HCT116 (cell line): ENCODE data around the gene TBC1D8. TPM values are rescaled to one million over a fixed set of nuclear protein-coding genes. Genes with fewer than 3 reads are reported as not detected.

ENCODE experiments used
- ATAC-seq: fragments of 200-7000 bp; cut with Tn5 transposase; 2 replicates; pipeline ENCODE4 v1.9.1; 2020; ENCODE audit warnings: mild to moderate bottlenecking, moderate library complexity
- BruUV-seq: library from RNA; stranded (reverse); fragments of 400-500 nt; replicated peaks from 2 replicates; lab custom pipeline; 2021; lab: Mats Ljungman, UMichigan
- CTCF ChIA-PET: fragments of 300-600 bp; sonication (Branson Sonifier 250); formaldehyde crosslinking; loops from one replicate; lab custom pipeline; 2021; ENCODE audit warnings: antibody characterized with exemption; lab: Charles Lee
- POLR2A ChIA-PET: fragments of 300-600, 350-600 bp; sonication (Branson Sonifier 250); formaldehyde crosslinking; loops from one replicate; lab custom pipeline; 2021; ENCODE audit warnings: antibody characterized with exemption; lab: Charles Lee
- RAD21 ChIA-PET, 2 experiments: fragments of 300-600 bp; sonication (Branson Sonifier 250); formaldehyde crosslinking; loops; one replicate each; lab custom pipeline; 2023; ENCODE audit warnings: low total read pairs in 2 of 2; ENCODE audit not compliant: uncharacterized antibody in 2 of 2, unreplicated experiment in 2 of 2, low non-redundant PET in 1 of 2; lab: Charles Lee
- DNase-seq: peaks from one replicate; pipeline ENCODE4 v3.0.0-alpha.2; 2010; ENCODE audit warnings: low read depth, low spot score
- H2AFZ ChIP-seq: fragments of 200-600 bp; shearing (Covaris generic), sonication (generic); 2 replicates; pipeline ENCODE4 v1.6.1; 2017; ENCODE audit warnings: low read depth, mixed run types, mixed read lengths, antibody characterized with exemption, low read length; ENCODE audit not compliant: poor library complexity, severe bottlenecking
- H3K27ac ChIP-seq: 2 replicates; pipeline ENCODE4 v1.5.1; 2012; ENCODE audit warnings: low read depth, low read length
- H3K27me3 ChIP-seq: fragments of 200-600 bp; sonication (generic); 2 replicates; pipeline ENCODE4 v1.6.1; 2016; ENCODE audit warnings: mixed run types, low read length, mixed read lengths; ENCODE audit not compliant: insufficient read depth
- H3K36me3 ChIP-seq, 2 experiments: fragments of 200-500 bp in 1 of 2; fragments of 200-600 bp in 1 of 2; sonication (Bioruptor generic) in 1 of 2; sonication (generic) in 1 of 2; 2 replicates each; pipeline versions ENCODE4 v1.5.1 to v1.6.1; 2014 to 2016; ENCODE audit warnings: low read length in 2 of 2, inconsistent platforms in 1 of 2, mixed read lengths in 1 of 2, mixed run types in 1 of 2; ENCODE audit not compliant: insufficient read depth in 2 of 2, control insufficient read depth in 1 of 2
- H3K4me1 ChIP-seq, 2 experiments: fragments of 200-600 bp in 1 of 2; sonication (generic) in 1 of 2; 2 replicates each; pipeline versions ENCODE4 v1.5.1 to v1.6.1; 2012 to 2017; ENCODE audit warnings: low read length in 2 of 2, inconsistent platforms in 1 of 2, mild to moderate bottlenecking in 1 of 2, mixed read lengths in 1 of 2, mixed run types in 1 of 2, moderate library complexity in 1 of 2; ENCODE audit not compliant: insufficient read depth in 2 of 2, control insufficient read depth in 1 of 2
- H3K4me2 ChIP-seq: fragments of 200-600 bp; sonication (generic); 2 replicates; pipeline ENCODE4 v1.6.1; 2017; ENCODE audit warnings: mixed run types, low read length, mixed read lengths
- H3K4me3 ChIP-seq, 2 experiments: fragments of 200-600 bp in 1 of 2; sonication (generic) in 1 of 2; replicated peaks in 1 of 2; 2 replicates each; pipeline ENCODE4 v1.5.1; 2011 to 2016; ENCODE audit warnings: low read length in 2 of 2, control low read depth in 1 of 2, low read depth in 1 of 2, mild to moderate bottlenecking in 1 of 2, mixed read lengths in 1 of 2, mixed run types in 1 of 2
- H3K79me2 ChIP-seq: fragments of 200-600 bp; sonication (generic); 2 replicates; pipeline ENCODE4 v1.6.1; 2017; ENCODE audit warnings: mild to moderate bottlenecking, mixed run types, low read length, moderate library complexity, mixed read lengths; ENCODE audit not compliant: insufficient read depth
- H3K9ac ChIP-seq: fragments of 200-600 bp; sonication (generic); 2 replicates; pipeline ENCODE4 v1.6.1; 2016; ENCODE audit warnings: low read length, mixed read lengths
- H3K9me2 ChIP-seq: fragments of 200-600 bp; sonication (generic), shearing (Covaris generic); 2 replicates; pipeline ENCODE4 v1.6.1; 2017; ENCODE audit warnings: mixed run types, mild to moderate bottlenecking, moderate library complexity; ENCODE audit not compliant: insufficient read depth
- H3K9me3 ChIP-seq, 2 experiments: fragments of 200-500 bp in 1 of 2; fragments of 200-600 bp in 1 of 2; sonication (Bioruptor generic) in 1 of 2; sonication (generic) in 1 of 2; 2 replicates each; pipeline ENCODE4 v1.6.1; 2014 to 2017; ENCODE audit warnings: low read length in 2 of 2, mixed read lengths in 2 of 2, inconsistent platforms in 1 of 2, low read depth in 1 of 2, mild to moderate bottlenecking in 1 of 2, mixed run types in 1 of 2, moderate library complexity in 1 of 2; ENCODE audit not compliant: control insufficient read depth in 1 of 2, insufficient read depth in 1 of 2
- H4K20me1 ChIP-seq: fragments of 200-600 bp; sonication (generic), shearing (Covaris generic); 2 replicates; pipeline ENCODE4 v1.6.1; 2017; ENCODE audit warnings: mixed run types, mild to moderate bottlenecking, moderate library complexity; ENCODE audit not compliant: insufficient read depth
- CTCF ChIP-seq, 3 experiments: fragments of 200-600 bp in 1 of 3; sonication (generic) in 1 of 3; IDR thresholded peaks in 2 of 3; conservative IDR thresholded peaks in 1 of 3; 2 replicates each; pipeline ENCODE4 v1.5.1; 2012 to 2017; ENCODE audit warnings: low read depth in 2 of 3, low read length in 2 of 3, antibody characterized with exemption in 1 of 3, borderline replicate concordance in 1 of 3, control low read depth in 1 of 3, mild to moderate bottlenecking in 1 of 3, mixed read lengths in 1 of 3, mixed run types in 1 of 3, moderate library complexity in 1 of 3; ENCODE audit not compliant: insufficient read depth in 1 of 3
- EGR1 ChIP-seq: IDR thresholded peaks from 2 replicates; pipeline ENCODE4 v1.6.1; 2012; ENCODE audit warnings: low read depth
- ELF1 ChIP-seq: IDR thresholded peaks from 2 replicates; pipeline ENCODE4 v1.6.1; 2012; ENCODE audit warnings: low read depth, borderline replicate concordance
- FOSL1 ChIP-seq: IDR thresholded peaks from 2 replicates; pipeline ENCODE4 v1.6.1; 2012; ENCODE audit warnings: low read depth
- JUND ChIP-seq: IDR thresholded peaks from 2 replicates; pipeline ENCODE4 v1.6.1; 2012
- POLR2AphosphoS5 ChIP-seq: IDR thresholded peaks from 2 replicates; pipeline ENCODE4 v1.6.1; 2011; ENCODE audit warnings: mild to moderate bottlenecking, low read depth, low read length, moderate library complexity
- SIN3A ChIP-seq: IDR thresholded peaks from 2 replicates; pipeline ENCODE4 v1.6.1; 2012; ENCODE audit warnings: low read depth
- SP1 ChIP-seq: IDR thresholded peaks from 2 replicates; pipeline ENCODE4 v1.6.1; 2012; ENCODE audit warnings: low read depth
- TCF7L2 ChIP-seq: IDR thresholded peaks from 2 replicates; pipeline ENCODE4 v1.7.0; 2011; ENCODE audit warnings: borderline replicate concordance, inconsistent platforms; ENCODE audit not compliant: insufficient read depth, insufficient read length; ENCODE audit errors: extremely low read depth
- YY1 ChIP-seq: IDR thresholded peaks from 2 replicates; pipeline ENCODE4 v1.6.1; 2011; ENCODE audit warnings: low read length, low read depth, moderate library complexity, mild to moderate bottlenecking; ENCODE audit not compliant: insufficient replicate concordance; ENCODE audit errors: extremely low read depth
- ZFX ChIP-seq: fragments of 450-650 bp; IDR thresholded peaks from 2 replicates; pipeline ENCODE4 v1.6.1; 2017
- ZNF274 ChIP-seq: fragments of 200-500 bp; sonication (Bioruptor generic); IDR thresholded peaks from 2 replicates; pipeline ENCODE4 v1.6.1; 2014; ENCODE audit warnings: mild to moderate bottlenecking, low read depth, low read length, inconsistent platforms
- intact Hi-C: fragments of 100-400 bp; cut with micrococcal nuclease; formaldehyde crosslinking; loops from 2 replicates; pipeline ENCODE4 v1.10.0; 2022
- total RNA-seq: library from RNA; stranded (reverse); gene quantifications from one replicate; pipeline ENCODE4 v1.2.1, GENCODE V29; 2021; ENCODE audit not compliant: unreplicated experiment
- TF ChIP-seq, protein P1 (sequence below): IDR thresholded peaks from 2 replicates; pipeline ENCODE4 v1.6.1; 2012
- TF ChIP-seq, protein P2 (sequence below): IDR thresholded peaks from 2 replicates; pipeline ENCODE4 v1.6.1; 2011; ENCODE audit warnings: mild to moderate bottlenecking, low read length, moderate library complexity; ENCODE audit not compliant: insufficient replicate concordance; ENCODE audit errors: extremely low read depth

TBC1D8 gene
- total RNA-seq, 1 experiment from 2014 or later = 44.0 TPM

DNA sequence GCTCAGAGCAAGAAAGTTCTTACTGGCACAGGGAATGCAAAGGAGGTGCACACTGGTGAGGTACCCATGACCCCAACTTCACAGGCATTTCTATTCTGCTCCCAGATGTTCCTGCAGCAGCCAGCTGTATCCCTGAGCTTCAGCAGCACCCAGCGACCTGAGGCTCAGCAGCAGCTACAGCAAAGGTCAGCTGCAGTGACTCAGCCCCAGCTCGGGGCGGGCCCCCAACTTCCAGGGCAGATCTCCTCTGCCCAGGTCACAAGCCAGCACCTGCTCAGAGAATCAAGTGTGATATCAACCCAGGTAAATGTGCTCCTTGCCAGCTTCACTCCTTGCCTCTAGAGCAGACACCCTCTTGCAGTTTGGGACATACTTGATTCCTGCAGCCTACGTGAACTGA, 163.2 kb downstream of the TBC1D8 start:
- no peak overlapping the region for H2AFZ ChIP-seq
- H3K27me3 ChIP-seq = no peaks in the 10 kb centered on the region
- no peaks in the 10 kb centered on the region for H3K79me2 ChIP-seq
- ChIA-PET RAD21 (interaction anchor here in 1 of 2 experiments (0.6 kb wide), 1 partner anchor 26 kb away, joined by 5 read pairs; no protein-coding TSS in a partner anchor), CTCF (interaction anchor here (3.4 to 4.2 kb wide), 2 partner anchors 258 to 378 kb away, joined by 13 to 25 read pairs; no protein-coding TSS in a partner anchor), POLR2A (no interaction called here)
- H3K9me2 ChIP-seq = no peaks in the 10 kb centered on the region
- H3K4me2 ChIP-seq = no peak overlapping the region
- no peak overlapping the region for H3K4me3 ChIP-seq
- no peaks in the 10 kb centered on the region for H3K9me3 ChIP-seq
- H3K27ac ChIP-seq = no peak overlapping the region
- TF ChIP-seq FOSL1 = no peak
- no peak for TF ChIP-seq TCF7L2
- TF ChIP-seq EGR1 = no peak
- TF ChIP-seq, protein P1, sequence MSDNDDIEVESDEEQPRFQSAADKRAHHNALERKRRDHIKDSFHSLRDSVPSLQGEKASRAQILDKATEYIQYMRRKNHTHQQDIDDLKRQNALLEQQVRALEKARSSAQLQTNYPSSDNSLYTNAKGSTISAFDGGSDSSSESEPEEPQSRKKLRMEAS = no peak
- TF ChIP-seq ZNF274 = no peak
- no peak for TF ChIP-seq ELF1
- no peak for TF ChIP-seq CTCF (IDR thresholded peaks at IDR 0.05 in 2 of 3, conservative IDR thresholded peaks at IDR 0.05 in 1 of 3; ENCODE audit: borderline replicate concordance in 1 of 3, insufficient read depth in 1 of 3, low read depth in 2 of 3, low read length in 2 of 3)
- TF ChIP-seq POLR2AphosphoS5 = no peak
- TF ChIP-seq YY1 = no peak
- TF ChIP-seq SP1 = no peak
- no peak for TF ChIP-seq ZFX
- no peak for TF ChIP-seq JUND
- TF ChIP-seq, protein P2, sequence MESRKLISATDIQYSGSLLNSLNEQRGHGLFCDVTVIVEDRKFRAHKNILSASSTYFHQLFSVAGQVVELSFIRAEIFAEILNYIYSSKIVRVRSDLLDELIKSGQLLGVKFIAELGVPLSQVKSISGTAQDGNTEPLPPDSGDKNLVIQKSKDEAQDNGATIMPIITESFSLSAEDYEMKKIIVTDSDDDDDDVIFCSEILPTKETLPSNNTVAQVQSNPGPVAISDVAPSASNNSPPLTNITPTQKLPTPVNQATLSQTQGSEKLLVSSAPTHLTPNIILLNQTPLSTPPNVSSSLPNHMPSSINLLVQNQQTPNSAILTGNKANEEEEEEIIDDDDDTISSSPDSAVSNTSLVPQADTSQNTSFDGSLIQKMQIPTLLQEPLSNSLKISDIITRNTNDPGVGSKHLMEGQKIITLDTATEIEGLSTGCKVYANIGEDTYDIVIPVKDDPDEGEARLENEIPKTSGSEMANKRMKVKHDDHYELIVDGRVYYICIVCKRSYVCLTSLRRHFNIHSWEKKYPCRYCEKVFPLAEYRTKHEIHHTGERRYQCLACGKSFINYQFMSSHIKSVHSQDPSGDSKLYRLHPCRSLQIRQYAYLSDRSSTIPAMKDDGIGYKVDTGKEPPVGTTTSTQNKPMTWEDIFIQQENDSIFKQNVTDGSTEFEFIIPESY = no peak
- no peak for TF ChIP-seq SIN3A
- no peaks in the 10 kb centered on the region for H3K4me1 ChIP-seq
- no TSS peak for BruUV-seq
- no peak overlapping the region for H3K9ac ChIP-seq
- DNase-seq = no peak
- H4K20me1 ChIP-seq = no peaks in the 10 kb centered on the region
- intact Hi-C loops = loop anchor here (10.0 kb wide), 1 partner anchor 563 kb away; no protein-coding TSS in a partner anchor
- no peak for ATAC-seq
- H3K36me3 ChIP-seq = no peaks in the 10 kb centered on the region
